AG10803 (cell line): ENCODE measurements around the gene COL25A1.

Source experiments
- DNase-seq: peaks from one replicate; pipeline ENCODE4 v3.0.0; 2010; ENCODE audit warnings: low read depth
- H3K4me3 ChIP-seq: 2 replicates; pipeline ENCODE4 v1.5.1; 2011; ENCODE audit warnings: mild to moderate bottlenecking, low read length, control low read depth
- TF ChIP-seq, protein P1 (sequence below): conservative IDR thresholded peaks from 2 replicates; pipeline ENCODE4 v1.5.1; 2011; ENCODE audit warnings: mild to moderate bottlenecking, low read length, control low read depth, inconsistent platforms

COL25A1 gene

DNA sequence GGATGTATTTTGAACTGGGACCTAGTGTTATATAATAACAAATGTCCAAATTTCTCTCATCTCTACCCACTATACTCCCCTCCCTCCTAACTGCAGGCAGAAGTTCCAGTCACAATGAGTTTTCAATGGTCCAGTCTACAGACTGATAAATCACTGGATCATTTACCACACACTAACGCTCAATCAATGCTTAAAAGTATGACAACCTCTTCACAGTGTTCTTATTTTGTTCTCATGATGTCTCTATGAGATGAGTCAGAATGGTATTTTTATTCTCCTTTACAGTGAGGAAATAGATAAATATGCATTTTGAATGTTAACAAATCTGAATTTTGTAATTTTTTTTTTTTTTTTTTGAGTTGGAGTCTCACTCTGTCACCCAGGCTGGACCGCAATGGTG lies 455.9 kb downstream of the COL25A1 start:
- no peak overlapping the region for H3K4me3 ChIP-seq

DNA sequence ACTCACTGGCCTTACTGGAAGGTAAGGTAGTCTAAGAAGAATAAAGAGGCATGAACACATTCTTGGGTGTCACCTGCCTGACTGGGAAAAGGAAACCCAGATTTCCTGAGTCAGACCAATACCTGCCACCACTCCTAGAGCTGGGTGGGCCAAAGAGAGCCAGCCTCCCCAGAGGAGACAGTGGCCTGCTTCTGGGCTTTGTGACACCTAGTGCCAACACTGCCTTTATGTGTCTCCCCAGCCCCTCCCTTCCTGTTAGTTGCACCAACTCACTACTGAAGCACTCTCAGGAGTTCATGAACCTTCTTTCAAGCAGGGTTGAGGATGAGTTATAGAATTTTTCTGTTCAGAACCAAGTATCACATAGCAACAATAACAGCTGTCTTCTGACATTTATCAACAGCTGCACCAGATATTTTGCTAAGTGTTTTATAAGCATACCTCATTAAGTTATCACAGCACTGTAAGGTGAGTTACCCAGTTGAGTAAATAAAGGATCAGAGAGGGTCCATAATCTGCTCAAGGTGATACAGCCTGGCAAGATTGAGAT lies 462.0 kb downstream of the COL25A1 start:
- H3K4me3 ChIP-seq: no peak overlapping the region
- no peak for DNase-seq
- TF ChIP-seq, protein P1, sequence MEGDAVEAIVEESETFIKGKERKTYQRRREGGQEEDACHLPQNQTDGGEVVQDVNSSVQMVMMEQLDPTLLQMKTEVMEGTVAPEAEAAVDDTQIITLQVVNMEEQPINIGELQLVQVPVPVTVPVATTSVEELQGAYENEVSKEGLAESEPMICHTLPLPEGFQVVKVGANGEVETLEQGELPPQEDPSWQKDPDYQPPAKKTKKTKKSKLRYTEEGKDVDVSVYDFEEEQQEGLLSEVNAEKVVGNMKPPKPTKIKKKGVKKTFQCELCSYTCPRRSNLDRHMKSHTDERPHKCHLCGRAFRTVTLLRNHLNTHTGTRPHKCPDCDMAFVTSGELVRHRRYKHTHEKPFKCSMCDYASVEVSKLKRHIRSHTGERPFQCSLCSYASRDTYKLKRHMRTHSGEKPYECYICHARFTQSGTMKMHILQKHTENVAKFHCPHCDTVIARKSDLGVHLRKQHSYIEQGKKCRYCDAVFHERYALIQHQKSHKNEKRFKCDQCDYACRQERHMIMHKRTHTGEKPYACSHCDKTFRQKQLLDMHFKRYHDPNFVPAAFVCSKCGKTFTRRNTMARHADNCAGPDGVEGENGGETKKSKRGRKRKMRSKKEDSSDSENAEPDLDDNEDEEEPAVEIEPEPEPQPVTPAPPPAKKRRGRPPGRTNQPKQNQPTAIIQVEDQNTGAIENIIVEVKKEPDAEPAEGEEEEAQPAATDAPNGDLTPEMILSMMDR: no peak

More for the DNA sequence above, 455.9 kb downstream of the COL25A1 start:
- TF ChIP-seq, protein P1: no peak
- peak; percentile 21 for DNase-seq

DNA sequence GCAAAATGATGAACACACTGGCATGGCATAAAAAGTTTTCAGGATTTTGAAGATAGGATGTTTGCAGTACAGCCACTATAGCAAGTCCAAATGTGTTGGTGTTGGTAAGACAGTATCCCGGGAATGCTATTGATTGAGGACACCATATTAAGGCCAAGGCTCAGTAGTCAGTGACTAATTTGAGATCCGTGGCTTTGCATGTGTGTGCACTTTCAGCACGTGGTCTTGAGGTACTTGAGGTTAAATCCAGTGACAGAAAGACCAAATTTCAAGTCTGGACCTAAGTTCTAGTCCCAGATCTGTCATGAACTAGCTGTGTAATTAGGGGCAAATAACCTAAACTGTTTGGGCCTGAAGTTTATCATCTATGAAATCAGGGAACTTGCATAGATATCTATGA lies 463.1 kb downstream of the COL25A1 start:
- TF ChIP-seq, protein P1: no peak
- DNase-seq: no peak
- no peak overlapping the region for H3K4me3 ChIP-seq

DNA sequence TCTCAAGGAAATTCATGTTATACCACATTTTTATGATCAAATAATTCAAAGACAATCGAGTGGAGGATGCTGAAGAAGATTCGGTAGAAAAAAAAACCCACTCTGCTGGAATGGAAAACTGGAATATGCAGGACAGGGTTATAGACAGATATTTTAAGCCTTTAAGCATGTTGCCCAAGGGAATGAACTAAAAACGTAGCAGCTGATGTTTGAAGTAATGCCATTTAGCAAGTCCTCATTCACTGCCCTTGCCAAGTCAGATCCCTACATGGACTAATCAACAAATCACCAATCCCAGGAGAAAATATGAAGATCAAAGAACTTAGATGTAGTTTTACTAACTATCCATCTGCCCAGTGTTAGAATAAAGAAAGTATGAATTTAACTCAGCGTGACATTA lies 464.0 kb downstream of the COL25A1 start:
- no peak overlapping the region for H3K4me3 ChIP-seq
- TF ChIP-seq, protein P1: no peak
- no peak for DNase-seq

DNA sequence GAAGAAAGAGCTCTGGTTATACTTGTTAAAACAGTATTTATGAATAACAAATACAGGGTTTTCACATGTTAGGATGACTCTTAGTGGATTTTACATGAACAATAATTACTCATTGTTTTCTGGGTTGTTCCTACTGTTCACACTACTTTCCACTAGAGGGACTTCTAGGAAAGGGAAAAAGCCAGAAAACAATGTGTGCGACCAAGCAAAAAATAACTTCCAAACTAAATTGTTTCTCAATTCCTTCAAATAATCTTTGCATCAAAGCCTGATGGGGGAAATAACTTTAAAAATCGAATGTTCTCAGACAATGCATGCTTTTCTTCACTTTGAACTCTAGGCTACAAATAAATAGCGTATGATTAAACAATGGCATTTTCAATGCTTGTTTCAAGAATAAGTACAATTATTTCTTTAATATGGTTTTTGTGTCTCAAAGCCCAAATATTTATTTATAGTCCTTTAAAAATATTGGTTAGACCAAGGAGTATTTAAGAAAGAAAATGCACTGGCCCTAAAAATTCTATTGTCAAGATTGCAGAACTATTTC lies 467.5 kb downstream of the COL25A1 start:
- TF ChIP-seq, protein P1: peak; percentile 93
- H3K4me3 ChIP-seq: no peak overlapping the region
- peak; percentile 64 for DNase-seq

DNA sequence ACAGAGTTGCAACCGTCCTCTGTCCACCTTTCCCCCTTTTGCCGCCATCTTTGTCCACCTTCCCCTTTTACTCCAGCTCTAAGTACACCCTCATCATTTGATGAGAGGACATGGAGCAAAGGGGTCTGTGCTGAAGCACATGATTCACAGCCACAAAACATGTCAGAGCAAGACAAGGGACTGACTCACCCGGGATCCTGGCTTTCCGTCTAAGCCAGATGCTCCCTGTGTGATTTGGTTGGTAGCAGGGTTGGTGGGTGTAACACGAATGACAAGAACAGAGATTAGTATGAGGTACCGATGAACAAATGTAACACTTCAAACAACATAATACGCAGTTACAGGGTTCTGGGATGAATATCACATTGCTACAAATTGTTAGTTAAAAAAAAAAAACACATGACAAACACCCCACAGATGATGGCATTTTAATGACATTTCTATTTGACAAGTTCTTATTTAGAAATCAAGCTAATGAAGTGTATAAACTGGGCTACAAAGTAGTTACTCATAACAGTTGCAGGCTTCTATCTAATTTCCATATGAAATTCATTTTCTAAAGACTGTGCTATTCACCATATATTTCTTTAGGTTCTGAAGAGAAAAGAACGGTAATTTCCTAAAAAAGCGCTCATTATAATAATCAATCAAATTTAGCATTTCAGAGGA lies 468.2 kb downstream of the COL25A1 start:
- no peak overlapping the region for H3K4me3 ChIP-seq
- DNase-seq: peak; percentile 76
- TF ChIP-seq, protein P1: no peak

DNA sequence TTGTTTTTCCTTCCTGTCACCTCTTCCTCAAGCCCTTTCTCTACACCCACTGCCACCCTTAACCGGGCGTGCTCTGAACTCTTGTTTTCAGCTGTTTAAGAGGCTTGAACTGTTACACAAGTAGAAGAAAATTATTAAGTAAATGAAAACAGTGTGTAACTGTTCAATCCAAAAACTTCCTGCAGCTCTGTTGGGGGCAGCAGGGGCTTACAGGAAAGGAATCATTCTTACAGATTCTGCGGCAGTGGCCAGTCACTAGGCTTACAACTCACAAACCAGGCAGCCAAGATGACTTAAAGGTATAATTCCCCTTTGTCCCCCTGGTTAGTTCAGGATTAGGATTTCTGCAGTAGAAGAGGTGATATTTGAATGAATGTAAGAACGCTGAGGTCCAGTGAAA lies 469.4 kb downstream of the COL25A1 start:
- H3K4me3 ChIP-seq: no peak overlapping the region
- no peak for DNase-seq
- TF ChIP-seq, protein P1: no peak
